Measurements from ENCODE around the gene ADCY1.

DNA sequence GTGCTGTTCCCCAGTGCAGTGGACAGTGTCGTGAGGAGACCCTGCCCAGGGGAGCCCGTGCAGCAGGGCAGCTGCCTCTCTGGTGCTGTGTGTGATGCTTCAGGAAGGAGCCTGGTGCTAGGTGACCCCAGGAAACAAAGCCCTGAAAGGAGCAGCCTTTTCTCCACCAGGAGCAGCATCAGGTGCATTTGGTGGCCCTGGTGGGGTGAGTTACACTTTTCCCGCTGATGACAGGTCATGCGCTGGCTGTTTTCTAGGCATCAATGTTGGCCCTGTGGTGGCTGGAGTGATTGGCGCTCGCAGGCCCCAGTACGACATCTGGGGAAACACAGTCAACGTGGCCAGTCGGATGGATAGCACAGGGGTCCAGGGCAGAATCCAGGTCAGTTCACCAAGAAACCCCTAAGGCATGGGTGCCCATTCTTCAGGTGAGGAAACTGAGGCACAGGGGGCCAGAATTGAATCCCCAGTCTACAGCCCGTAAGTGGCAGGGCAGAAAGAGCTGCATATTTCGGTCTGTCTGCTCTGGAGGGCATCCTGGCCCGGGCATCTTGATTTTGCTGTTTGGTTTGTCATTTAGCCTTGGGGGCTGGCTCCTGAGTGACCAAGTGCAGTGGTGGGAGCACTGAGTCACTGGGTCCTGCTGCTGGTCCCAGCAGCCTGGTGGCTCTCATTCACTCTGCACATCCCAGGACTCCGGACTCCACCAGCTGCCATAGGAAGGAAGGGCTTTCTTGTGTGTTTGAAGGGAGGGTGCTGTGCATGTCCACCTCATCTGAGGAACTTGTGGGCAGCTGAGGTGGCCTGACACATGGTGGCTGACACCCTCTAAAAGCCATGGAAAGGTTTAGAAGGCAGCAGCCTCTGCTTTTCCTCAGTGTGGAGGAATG lies 136.3 kb downstream of the ADCY1 start:
- TF ChIP-seq, protein P1, sequence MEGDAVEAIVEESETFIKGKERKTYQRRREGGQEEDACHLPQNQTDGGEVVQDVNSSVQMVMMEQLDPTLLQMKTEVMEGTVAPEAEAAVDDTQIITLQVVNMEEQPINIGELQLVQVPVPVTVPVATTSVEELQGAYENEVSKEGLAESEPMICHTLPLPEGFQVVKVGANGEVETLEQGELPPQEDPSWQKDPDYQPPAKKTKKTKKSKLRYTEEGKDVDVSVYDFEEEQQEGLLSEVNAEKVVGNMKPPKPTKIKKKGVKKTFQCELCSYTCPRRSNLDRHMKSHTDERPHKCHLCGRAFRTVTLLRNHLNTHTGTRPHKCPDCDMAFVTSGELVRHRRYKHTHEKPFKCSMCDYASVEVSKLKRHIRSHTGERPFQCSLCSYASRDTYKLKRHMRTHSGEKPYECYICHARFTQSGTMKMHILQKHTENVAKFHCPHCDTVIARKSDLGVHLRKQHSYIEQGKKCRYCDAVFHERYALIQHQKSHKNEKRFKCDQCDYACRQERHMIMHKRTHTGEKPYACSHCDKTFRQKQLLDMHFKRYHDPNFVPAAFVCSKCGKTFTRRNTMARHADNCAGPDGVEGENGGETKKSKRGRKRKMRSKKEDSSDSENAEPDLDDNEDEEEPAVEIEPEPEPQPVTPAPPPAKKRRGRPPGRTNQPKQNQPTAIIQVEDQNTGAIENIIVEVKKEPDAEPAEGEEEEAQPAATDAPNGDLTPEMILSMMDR (conservative IDR thresholded peaks at IDR 0.05 in 1 of 2, IDR thresholded peaks at IDR 0.05 in 1 of 2; ENCODE audit: low read depth in 1 of 2, low read length in 2 of 2) = no peak
- no peak for TF ChIP-seq EZH2 (IDR thresholded peaks at IDR 0.05; ENCODE audit: low read length, missing control alignments)
